Ammon's horn (tissue), 1 donor: Measurements from ENCODE around the gene TBC1D3I.
"Not testable (repeated sequence)": the region's sequence is repeated elsewhere in the genome, so short reads cannot be mapped to it uniquely, and the experiment has no call there.

Source experiments
- DNase-seq: peaks from one replicate; pipeline ENCODE4 v3.0.0-alpha.2; 2016; ENCODE audit warnings: low spot score

Gene TBC1D3I

GRCh38 chr17:36264470-36264869, at the start of gene TBC1D3I:
Gene TBC1D3I, minus strand, starts transcription at chr17:36264570. Its CDS starts 1,585 bp downstream, at chr17:36262985.
- not testable (repeated sequence) for DNase-seq

GRCh38 chr17:36295161-36295560, 30.8 kb upstream of the TBC1D3I start:
- not testable (repeated sequence) for DNase-seq

- DNase-seq: not testable (repeated sequence)
Measured at GRCh38 chr17:36289965-36290612, 25.7 kb upstream of the TBC1D3I start.

GRCh38 chr17:36284219-36284618, 19.8 kb upstream of the TBC1D3I start:
- DNase-seq: not testable (repeated sequence)

- not testable (repeated sequence) for DNase-seq
Measured at GRCh38 chr17:36283256-36283655, 18.9 kb upstream of the TBC1D3I start.

GRCh38 chr17:36242046-36242445, 22.3 kb downstream of the TBC1D3I start:
- not testable (repeated sequence) for DNase-seq

- not testable (repeated sequence) for DNase-seq
Measured at GRCh38 chr17:36229644-36230043, 34.7 kb downstream of the TBC1D3I start.

GRCh38 chr17:36222967-36223366, 41.4 kb downstream of the TBC1D3I start:
- not testable (repeated sequence) for DNase-seq

- DNase-seq: not testable (repeated sequence)
Measured at GRCh38 chr17:36221581-36222100, 42.7 kb downstream of the TBC1D3I start.

- DNase-seq: not testable (repeated sequence)
Measured at GRCh38 chr17:36220737-36221580, 43.4 kb downstream of the TBC1D3I start.

GRCh38 chr17:36219556-36219955, 44.8 kb downstream of the TBC1D3I start:
- DNase-seq: not testable (repeated sequence)

GRCh38 chr17:36215406-36216308, 48.7 kb downstream of the TBC1D3I start:
- not testable (repeated sequence) for DNase-seq

- no peak for DNase-seq
Measured at GRCh38 chr17:36214918-36215317, 49.5 kb downstream of the TBC1D3I start.

GRCh38 chr17:36213695-36214094, 50.7 kb downstream of the TBC1D3I start:
- no peak for DNase-seq

GRCh38 chr17:36212966-36213365, 51.4 kb downstream of the TBC1D3I start:
- no peak for DNase-seq

GRCh38 chr17:36212272-36212605, 52.1 kb downstream of the TBC1D3I start:
- DNase-seq: no peak

- not testable (repeated sequence) for DNase-seq
Measured at GRCh38 chr17:36211484-36212271, 52.7 kb downstream of the TBC1D3I start.

GRCh38 chr17:36210439-36211211, 53.7 kb downstream of the TBC1D3I start, which contains the start of gene CCL4L2:
Gene CCL4L2, plus strand, starts transcription at chr17:36211063.
- not testable (repeated sequence) for DNase-seq

- no peak for DNase-seq
Measured at GRCh38 chr17:36209575-36209974, 54.8 kb downstream of the TBC1D3I start.

- DNase-seq: not testable (repeated sequence)
Measured at GRCh38 chr17:36207383-36207782, 57.0 kb downstream of the TBC1D3I start.
